GM12801 (cell line): Measurements from ENCODE around the gene DGCR6.

Experiments used
- TF ChIP-seq, protein P1 (sequence below): IDR thresholded peaks from one replicate; pipeline ENCODE4 v1.5.1; 2011; ENCODE audit warnings: control low read depth; ENCODE audit not compliant: insufficient read length; ENCODE audit errors: extremely low read depth

Gene DGCR6

GRCh38 chr22:18954990-18955571 is 49.0 kb downstream of the DGCR6 start:
- TF ChIP-seq, protein P1, sequence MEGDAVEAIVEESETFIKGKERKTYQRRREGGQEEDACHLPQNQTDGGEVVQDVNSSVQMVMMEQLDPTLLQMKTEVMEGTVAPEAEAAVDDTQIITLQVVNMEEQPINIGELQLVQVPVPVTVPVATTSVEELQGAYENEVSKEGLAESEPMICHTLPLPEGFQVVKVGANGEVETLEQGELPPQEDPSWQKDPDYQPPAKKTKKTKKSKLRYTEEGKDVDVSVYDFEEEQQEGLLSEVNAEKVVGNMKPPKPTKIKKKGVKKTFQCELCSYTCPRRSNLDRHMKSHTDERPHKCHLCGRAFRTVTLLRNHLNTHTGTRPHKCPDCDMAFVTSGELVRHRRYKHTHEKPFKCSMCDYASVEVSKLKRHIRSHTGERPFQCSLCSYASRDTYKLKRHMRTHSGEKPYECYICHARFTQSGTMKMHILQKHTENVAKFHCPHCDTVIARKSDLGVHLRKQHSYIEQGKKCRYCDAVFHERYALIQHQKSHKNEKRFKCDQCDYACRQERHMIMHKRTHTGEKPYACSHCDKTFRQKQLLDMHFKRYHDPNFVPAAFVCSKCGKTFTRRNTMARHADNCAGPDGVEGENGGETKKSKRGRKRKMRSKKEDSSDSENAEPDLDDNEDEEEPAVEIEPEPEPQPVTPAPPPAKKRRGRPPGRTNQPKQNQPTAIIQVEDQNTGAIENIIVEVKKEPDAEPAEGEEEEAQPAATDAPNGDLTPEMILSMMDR, result no peak

GRCh38 chr22:18955696-18956095 is 49.6 kb downstream of the DGCR6 start:
- TF ChIP-seq, protein P1, result no peak
